Measurements from ENCODE around the gene SAMD9L.

GRCh38 chr7:93117852-93118530 lies 30.2 kb downstream of the SAMD9L start, which contains the start of gene SAMD9:
- TF ChIP-seq SP1 (IDR thresholded peaks at IDR 0.05) (peak; percentile 38), CTCF (IDR thresholded peaks at IDR 0.05; ENCODE audit: low read depth, low read length, missing input control) (no peak)
